HG03575 (cell line): ENCODE measurements around the gene SCN10A.

Experiments used
- ATAC-seq: cut with Tn5 transposase; IDR thresholded peaks from one replicate; pipeline ENCODE4 v1.9.1; 2021; ENCODE audit not compliant: unreplicated experiment, insufficient number of reproducible peaks, low FRiP score; ENCODE audit errors: extremely low read depth

The SCN10A gene

GRCh38 chr3:38816026-38816425 lies at the start of gene SCN10A:
SCN10A (minus strand) TSS chr3:38816217; CDS start chr3:38794010, 22,207 bp downstream.
- no peak for ATAC-seq

DNA sequence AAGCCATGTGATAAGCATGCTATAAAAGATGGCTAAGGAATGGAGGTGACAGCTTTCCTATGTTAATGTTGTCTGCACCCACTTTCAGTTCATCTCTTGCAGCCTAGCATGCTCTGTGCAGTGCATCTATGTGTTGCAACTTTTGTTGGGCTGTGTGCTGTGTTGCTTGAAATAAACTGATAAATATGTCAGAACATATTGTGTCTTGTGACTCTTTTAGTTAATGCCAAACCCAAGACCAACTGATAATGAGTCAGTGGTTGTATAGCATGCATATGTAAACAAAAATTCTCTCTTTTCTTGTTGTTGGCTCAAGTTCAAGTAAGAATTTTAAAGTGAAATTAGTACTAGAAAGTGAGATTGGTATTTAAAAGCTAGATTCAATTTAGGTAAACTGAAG lies 37.0 kb upstream of the SCN10A start:
- no peak for ATAC-seq

GRCh38 chr3:38843898-38844297 lies 27.9 kb upstream of the SCN10A start:
- ATAC-seq, result no peak

GRCh38 chr3:38842266-38842965 lies 26.4 kb upstream of the SCN10A start:
- no peak for ATAC-seq

DNA sequence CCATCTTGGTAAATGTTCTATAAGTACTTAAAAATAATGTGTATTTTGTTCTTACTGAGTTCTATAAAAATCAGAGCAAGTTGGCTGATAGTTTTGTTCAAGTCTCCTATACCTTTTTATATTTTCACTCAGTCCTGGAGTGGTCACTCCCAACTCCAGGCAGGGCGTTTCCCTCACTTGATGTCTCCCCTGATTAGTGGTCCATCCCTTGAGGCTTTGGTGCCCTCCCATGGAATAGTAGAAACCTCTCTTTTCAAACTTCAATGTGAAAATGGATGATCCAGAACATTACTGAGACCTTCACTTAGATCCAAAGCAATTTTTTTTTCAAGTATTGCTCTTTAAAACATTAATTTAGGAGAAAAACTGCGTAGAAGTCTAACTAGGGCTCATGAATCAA lies 25.0 kb upstream of the SCN10A start:
- ATAC-seq, result no peak

DNA sequence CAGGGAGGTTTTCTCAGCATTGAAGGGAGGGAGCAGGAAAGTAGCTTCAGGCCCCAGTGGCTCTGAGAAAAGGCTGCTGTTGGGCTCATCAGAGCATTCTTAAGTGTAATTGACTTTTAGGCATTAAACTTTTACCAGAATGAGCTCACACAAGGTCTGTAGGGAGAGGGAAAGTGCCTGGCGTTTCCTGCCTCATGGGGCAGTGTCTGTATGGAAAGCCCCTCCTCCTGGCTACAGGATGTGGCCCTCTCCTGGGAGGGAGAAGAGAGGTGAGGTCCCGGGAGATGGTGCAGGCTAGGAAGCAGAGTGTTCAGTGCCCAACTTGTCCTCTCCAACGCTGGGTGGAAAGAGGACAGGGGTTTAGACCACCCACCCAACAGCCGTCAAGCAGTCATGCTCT lies 21.3 kb upstream of the SCN10A start:
- ATAC-seq, result no peak

DNA sequence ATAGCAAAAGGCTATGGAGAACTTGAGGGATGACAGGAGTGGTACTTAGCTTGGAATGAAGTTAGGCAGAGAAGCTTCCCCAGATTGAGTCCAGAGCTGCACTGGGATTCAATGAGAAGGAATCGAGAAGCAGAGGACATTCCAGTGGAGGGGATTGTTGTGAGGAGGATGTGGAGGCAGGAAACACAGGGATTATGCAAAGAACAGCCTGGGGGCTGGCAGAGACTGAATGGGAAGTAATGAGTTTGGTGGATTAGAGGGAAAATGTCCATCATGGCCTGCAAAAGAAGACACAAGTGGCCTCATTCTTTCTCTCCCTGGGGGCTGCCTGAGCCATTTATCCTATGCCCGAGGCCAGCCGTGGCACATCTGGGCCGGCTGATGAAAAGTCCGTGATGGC lies 20.5 kb upstream of the SCN10A start:
- no peak for ATAC-seq

- no peak for ATAC-seq
Observed at GRCh38 chr3:38835939-38836338, 19.9 kb upstream of the SCN10A start.

GRCh38 chr3:38834717-38835116 lies 18.7 kb upstream of the SCN10A start:
- no peak for ATAC-seq

GRCh38 chr3:38834110-38834509 lies 18.1 kb upstream of the SCN10A start:
- ATAC-seq, result no peak

DNA sequence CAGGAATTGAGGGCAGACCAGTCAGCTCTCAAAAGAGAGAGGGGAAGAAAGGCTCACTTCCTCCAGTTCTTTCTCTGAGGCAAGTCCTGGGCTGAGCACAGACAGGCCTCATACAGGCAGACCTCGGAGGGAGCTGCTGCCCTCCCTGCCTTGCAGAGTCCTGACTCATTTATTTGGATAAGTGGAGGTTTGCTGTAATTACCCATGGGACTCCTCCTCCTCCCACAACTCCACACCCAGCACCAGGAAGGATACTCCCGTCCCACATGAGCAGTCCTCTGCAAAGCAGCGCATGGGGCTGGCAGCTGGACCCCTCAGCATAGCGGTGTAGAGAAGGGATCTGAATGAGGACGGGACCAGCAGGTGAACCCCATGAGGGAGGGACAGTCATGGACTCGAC lies 13.4 kb upstream of the SCN10A start:
- ATAC-seq, result no peak

DNA sequence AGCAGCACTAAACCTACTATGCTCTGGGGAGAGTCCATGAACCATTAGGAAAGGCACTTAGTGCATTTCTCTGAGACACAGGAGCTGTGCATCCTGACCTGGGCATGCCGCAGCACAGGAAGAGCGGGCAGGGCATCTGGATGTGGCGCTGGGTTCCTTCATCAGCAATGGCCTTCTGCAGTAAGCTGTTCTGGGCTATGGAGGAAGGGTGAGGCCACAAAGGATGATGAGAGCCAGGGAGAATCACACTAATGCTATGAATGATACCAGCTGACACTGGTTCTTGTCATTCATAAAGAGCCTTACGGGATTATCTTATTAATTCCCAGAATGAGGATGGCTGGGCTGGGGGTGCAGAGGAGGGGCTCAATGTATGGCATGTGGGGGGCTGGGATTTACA lies 12.7 kb upstream of the SCN10A start:
- no peak for ATAC-seq

GRCh38 chr3:38827791-38828190 lies 11.8 kb upstream of the SCN10A start:
- ATAC-seq, result no peak

DNA sequence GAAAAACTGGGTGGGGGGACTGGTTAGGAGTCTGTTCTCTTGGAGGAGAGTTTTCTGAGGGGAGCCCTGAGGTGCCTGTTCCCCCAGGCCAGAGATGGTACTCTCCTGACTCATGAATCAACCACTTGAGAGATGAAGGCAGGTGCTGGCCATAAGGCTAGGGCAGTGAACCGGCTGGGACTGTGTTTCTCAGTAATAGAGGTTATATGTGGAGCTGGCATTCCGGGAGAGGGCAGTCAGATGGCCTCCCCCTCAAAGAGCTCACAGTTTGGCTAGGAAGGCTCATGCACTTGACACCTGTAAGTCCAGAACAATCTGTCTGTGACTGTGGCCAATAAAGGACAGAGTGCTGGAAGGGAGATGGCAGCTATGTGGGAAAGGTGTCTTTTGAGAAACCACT lies 10.0 kb upstream of the SCN10A start:
- ATAC-seq, result no peak

DNA sequence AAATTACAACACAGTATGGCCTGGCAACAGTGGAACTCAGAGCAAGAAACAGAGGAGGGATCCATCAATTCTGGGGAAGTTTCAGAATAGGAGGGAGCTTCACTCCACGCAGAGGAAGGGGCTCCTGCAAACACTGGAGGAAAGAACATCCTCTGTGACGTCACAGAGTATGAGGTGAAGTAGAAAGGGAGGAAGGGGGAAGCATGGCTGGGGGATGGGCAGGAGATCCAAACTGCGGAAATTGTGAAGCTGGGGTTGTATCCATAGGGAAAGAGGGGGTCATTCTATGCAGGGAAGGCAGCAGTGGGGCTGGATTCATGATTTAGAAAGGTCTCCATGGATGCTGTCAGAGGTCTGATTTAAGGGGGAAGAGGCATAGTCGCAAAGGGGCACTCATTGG lies 8.3 kb upstream of the SCN10A start:
- ATAC-seq, result no peak

DNA sequence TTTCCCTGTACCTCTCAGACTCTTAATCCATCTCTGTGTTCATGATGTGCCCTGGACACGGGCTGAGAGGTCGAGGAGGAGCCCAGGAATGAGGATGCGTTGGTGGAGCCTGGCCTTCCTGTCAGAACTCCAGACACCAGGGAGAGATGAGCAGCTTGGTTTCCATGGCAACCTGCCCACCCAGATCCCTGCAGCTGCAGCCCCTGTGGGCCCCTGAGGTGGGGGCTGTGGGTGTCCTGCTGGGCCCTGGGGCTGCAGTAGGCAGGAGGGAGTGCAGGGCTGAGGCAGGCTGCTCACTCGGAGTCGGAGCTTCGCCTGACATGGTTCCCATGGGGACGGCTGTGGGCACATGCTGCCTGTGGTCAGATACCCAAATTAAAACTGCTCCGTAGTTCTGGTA lies 7.7 kb upstream of the SCN10A start:
- ATAC-seq, result no peak

- no peak for ATAC-seq
Observed at GRCh38 chr3:38823186-38823585, 7.2 kb upstream of the SCN10A start.

DNA sequence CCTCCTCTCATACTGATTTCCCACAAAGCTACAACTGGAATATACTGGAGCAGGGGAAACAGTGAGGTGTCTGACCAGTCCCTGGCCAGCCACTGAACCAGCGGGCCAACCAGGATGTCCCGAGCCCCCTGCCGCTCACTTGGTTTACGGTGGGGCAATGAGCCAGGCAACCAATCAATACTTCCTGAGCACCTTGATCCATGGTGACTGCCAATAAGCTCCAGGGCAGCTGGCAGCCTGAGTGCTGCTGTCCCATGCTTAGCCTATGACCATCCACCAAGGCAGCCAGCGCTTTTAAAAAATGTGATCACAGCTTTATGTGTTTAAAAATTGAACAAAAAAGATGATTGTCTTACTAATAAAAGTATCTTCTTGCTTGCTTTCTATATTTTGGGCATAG lies 4.2 kb downstream of the SCN10A start:
- no peak for ATAC-seq

- no peak for ATAC-seq
Observed at GRCh38 chr3:38805765-38806386, 10.1 kb downstream of the SCN10A start.

DNA sequence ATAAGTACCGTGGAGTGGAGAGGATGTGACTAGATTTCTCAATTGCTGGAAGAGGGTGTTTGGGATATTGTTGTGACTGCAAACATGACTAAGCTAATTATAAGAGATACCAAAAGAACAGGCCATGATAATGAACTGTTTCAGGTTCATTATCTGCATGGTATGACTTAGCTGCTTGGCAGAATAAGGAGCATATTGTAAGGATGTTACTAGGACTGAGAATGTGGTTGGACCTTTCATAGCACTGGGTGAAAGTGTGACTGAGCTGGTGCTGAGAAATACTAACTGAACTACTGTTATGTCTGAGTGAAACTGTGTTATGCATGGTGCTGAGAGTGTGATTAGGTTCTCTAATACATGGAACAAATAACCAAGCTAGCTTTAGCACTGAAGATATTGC lies 11.0 kb downstream of the SCN10A start:
- no peak for ATAC-seq

GRCh38 chr3:38800511-38800910 lies 15.5 kb downstream of the SCN10A start:
- ATAC-seq, result no peak
